Measurements from ENCODE around the gene NOVA2. TPM values are rescaled to one million over a fixed set of nuclear protein-coding genes. Genes with fewer than 3 reads are reported as not detected.

The NOVA2 gene
- total and polyA plus RNA-seq, 9 of the 15 experiments (the other 6 are each of a cell fraction or from before 2014, with no cell fraction given): not detected

DNA sequence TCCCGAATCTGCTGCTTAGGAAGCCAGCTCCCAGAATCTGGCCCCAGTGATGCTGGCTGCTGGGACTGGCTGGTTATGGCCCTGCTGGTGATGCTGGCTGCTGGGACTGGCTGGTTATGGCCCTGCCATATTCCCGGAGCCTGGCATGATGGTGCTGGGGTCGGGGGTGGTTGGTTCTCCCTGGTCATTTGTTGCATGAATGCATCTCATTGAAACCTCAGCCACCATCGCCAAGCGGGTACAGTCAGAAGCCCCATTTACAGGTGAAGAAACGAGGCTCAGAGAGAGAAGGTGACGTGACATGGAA is 47.1 kb upstream of the NOVA2 start (continued):
- no peak for TF ChIP-seq NR1H2 (CRISPR knock-in tag; IDR thresholded peaks at IDR 0.05)
- TF ChIP-seq, protein P1, sequence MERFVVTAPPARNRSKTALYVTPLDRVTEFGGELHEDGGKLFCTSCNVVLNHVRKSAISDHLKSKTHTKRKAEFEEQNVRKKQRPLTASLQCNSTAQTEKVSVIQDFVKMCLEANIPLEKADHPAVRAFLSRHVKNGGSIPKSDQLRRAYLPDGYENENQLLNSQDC (CRISPR knock-in tag; IDR thresholded peaks at IDR 0.05): no peak
- TF ChIP-seq KLF6 (CRISPR knock-in tag; IDR thresholded peaks at IDR 0.05; ENCODE audit: borderline replicate concordance): no peak

DNA sequence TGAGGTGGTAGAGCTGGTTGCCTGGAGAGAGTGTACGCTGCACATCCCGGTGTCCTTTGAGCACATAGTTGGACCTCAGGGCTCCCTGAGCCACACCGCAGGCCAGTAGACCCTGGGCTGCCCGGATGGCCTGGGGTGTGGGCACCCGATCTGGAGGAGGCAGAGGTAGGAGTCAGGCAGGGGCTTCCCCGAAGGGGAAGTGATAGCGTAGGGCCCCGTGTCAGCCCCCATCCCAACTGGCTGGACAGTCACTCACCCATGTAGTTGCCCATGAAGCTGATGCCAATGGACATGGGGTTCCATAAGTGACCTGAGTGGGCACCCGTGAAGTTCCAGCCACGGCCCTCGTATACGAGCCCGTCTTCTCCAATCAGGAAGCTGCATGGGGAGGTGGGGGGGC is 45.6 kb upstream of the NOVA2 start:
- Histone ChIP-seq H3K27ac (ENCODE audit: extremely low read depth, low read depth, low read length) (no peak overlapping the region), H3K9ac (ENCODE audit: insufficient read depth in 1 of 2, low read depth in 2 of 2, low read length in 2 of 2) (no peak overlapping the region), H3K9me1 (ENCODE audit: control insufficient read depth, insufficient read depth, low read length) (no peaks in the 10 kb centered on the region), H3K4me2 (ENCODE audit: insufficient read depth, low read length) (no peak overlapping the region), H3K79me2 (ENCODE audit: control insufficient read depth, insufficient read depth, low read length) (no peaks in the 10 kb centered on the region), H4K20me1 (replicated peaks; ENCODE audit: control insufficient read depth, insufficient read depth, low read length) (peaks cover 2% of the 10 kb centered on the region; the same call in 1 of the 2 replicates), H3K36me3 (ENCODE audit: control insufficient read depth, insufficient read depth, low read length) (peaks cover 14% of the 10 kb centered on the region; the same call in 1 of the 3 replicates), H3K27me3 (ENCODE audit: control insufficient read depth in 2 of 2, insufficient read depth in 2 of 2, low read length in 2 of 2) (no peaks in the 10 kb centered on the region), H3K4me3 (no peak overlapping the region), H3K9me3 (replicated peaks; ENCODE audit: control insufficient read depth, insufficient read depth, low read depth, low read length) (no peaks in the 10 kb centered on the region), H3K4me1 (replicated peaks in 1 of 2; ENCODE audit: control insufficient read depth in 2 of 2, insufficient read depth in 2 of 2, low read length in 2 of 2) (peaks cover 8 to 47% of the 10 kb centered on the region in 2 experiments; a peak in 4 of 5 replicates), H2AFZ (ENCODE audit: low read depth, low read length) (no peak overlapping the region)
- TF ChIP-seq ZBTB7A (IDR thresholded peaks at IDR 0.05; ENCODE audit: borderline replicate concordance, control insufficient read depth, low read depth, low read length) (no peak), POLR2G (IDR thresholded peaks at IDR 0.05; ENCODE audit: low read depth, low read length) (peak; percentile 24; the same call in 1 of the 2 replicates), FOSL1 (tag; conservative IDR thresholded peaks at IDR 0.05) (no peak)
- ChIA-PET CTCF (ENCODE audit: low intra/inter-chr PET ratio) (no interaction called here), POLR2A (interaction anchor here (0.6 to 0.7 kb wide), 2 partner anchors 24 to 386 kb away, joined by 3 to 4 read pairs; partner anchors contain the start of gene CCDC61)
- WGBS (ENCODE audit: insufficient coverage, low coverage, missing lambda C conversion rate): 83% methylated on average over 9 of the region's 13 CpGs
- intact Hi-C loops (cut with micrococcal nuclease): no loop called here
- DNase-seq (ENCODE audit: extremely low read depth in 1 of 4, low spot score in 3 of 4) (no peak), ATAC-seq (no peak), FAIRE-seq (no peak)
- in situ Hi-C loops (cut with MboI): no loop called here
- BruUV-seq (replicated peaks): no TSS peak
